Activated CD8-positive, alpha-beta memory T cell treated with anti-CD3 and anti-CD28 coated beads for 48 hours (primary cell): ENCODE measurements around the gene FAM3A.

ENCODE experiments used
- DNase-seq, 3 experiments: peaks; one replicate each; pipeline ENCODE4 v3.0.0-alpha.2; 2020; ENCODE audit warnings: low read depth in 2 of 3, low spot score in 2 of 3

The FAM3A gene

DNA sequence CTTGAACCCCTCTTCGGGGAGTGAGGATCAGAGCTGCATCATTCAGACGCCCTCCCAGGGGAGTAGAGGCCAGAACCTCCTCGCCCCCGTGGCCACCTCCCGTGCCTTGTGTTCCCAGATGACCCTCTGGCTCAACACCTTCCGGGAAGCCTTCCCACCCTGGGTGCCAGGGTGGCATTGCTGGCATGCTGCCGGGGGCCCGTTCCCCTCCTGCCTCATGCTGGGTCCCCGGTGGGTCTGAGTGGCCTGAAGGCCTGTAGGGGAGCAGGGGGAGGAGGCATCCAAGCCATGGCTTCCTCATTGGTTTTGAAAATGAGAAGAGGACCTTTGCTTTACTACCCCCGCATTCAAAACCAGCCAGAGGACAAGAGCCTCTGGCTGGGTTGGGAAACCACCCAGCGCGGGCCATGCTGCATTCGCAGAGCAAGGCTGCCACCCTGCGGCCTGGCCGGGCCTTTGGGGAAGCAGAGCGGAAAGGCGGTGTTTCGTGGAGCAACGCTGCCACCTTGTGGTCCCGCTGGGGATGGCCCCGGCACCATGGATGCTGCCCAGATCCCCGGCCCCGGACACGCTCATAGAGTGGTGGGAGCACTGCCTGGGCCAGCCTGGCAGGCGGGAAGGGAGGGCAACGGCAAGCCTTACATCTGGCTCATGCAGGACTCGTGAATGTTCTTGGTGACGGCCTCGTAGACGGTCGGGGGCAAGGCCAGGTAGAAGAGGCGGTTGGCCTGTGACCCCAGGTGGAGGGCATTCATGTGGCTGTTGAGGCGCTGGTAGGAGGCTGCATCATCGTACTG lies 18.7 kb upstream of the FAM3A start:
- peak; percentile 74 to 93 (median 78) for DNase-seq

DNA sequence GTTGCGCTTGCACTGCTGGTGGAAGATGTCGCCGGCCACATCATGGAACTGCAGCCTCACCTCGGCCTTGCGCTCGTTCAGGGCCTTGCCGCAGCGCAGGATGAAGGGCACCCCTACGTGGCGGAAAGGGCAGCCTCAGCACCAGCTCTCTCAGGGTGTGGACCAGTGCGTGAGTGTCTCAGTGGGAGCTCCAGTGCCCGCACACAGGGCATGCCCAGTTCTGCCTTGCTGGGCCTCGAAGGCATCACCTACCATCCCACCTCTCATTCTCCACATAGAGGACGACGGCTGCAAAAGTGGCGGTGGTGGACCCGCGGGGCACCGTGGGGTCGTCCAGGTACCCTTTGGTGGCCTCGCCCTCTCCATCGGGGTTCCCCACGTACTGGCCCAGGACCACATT lies 16.7 kb upstream of the FAM3A start:
- no peak for DNase-seq

DNA sequence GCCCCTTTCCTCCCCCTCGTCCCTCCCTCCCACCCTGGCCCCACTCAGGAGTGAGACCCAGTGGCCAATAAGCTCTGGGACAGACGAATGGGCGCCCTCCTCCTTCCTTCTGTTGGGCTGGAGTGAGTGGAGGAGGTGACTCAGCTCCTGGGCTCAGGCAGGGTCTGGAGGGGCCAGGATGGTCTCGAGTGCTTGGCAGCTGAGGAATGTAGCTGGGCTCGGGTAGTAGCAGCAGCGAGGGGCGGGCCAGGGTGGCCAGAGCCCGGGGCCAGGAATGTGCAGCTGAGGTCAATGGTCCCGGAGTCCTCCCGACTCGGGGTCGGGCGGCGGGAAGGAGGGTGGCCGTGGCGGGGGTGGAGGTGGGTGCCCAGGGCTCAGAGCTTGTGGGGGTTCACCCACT lies 15.6 kb upstream of the FAM3A start:
- no peak for DNase-seq

DNA sequence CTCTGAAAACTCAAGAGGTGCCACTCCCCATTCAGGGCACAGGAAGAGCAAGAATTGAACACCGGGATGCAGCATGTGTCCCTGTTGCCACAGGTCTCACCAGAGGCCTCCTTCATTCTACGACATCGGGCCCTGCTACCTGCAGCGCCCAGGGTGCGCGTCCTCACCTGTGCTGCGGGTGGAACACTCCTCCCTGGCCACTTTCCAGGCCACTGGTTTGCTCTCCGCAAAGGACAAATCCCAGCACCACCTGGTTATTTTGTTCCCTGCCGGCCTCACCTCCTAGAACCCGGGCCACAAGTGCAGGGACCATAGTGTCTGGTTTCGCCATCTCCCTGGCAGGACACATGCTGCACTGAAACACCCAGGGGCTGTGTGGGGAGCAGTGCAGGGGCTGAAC lies 14.3 kb upstream of the FAM3A start:
- no peak for DNase-seq

DNA sequence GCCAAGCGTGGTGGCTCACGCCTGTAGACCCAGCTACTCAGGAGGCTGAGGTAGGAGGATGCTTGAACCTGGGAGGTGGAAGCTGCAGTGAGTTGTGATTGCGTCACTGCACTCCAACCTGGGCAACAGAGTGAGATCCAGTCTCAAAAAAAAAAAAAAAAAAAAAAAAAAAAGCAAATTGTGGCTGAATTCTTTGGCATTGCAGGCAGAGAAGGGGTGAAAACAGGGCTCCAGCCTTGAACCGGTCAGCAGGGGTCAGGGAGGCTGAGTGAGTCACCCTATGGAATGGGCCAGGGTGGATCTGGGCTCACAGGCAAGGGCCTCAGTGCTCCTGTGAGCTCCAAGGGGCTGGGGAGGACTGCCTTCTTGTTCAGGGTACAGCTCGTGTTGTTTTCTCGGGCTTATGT lies 13.2 kb upstream of the FAM3A start:
- DNase-seq: no peak

DNA sequence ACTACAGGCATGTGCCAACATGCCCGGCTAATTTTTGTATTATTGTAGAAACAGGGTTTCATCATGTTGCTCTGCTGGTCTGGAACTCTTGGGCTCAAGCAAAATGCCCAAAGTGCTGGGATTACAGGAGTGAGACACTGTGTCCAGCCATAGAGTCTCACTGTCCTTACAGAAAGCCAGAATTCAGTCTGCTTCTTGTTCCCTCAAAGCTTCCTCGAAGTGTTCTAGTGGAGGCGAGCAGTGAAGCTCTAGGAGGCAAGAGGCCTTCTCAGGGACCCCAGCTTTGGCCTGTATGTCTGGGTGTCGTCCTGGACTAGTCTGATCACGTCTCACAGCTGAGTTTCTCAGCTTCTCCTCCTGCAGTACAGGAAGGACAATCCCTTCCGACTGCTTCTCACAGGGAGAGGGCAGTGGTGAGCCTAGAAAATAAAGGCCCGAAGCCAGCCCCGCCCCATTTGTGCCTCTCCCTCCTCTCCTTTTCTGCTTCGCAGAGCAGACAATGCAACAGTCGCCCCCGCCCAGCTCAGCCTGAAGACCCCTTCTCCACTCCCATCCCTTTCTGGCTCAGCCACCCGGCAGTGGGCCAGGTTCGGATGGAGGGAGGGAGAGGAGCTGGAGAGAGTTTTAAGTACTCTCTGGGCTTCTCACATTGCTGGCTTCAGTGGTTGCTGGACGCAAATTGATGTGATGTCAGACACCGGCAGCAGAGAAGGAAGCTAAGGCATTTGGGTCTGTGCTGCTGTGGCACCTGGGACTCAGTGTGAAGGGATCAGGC lies 11.1 kb upstream of the FAM3A start:
- DNase-seq: no peak

DNA sequence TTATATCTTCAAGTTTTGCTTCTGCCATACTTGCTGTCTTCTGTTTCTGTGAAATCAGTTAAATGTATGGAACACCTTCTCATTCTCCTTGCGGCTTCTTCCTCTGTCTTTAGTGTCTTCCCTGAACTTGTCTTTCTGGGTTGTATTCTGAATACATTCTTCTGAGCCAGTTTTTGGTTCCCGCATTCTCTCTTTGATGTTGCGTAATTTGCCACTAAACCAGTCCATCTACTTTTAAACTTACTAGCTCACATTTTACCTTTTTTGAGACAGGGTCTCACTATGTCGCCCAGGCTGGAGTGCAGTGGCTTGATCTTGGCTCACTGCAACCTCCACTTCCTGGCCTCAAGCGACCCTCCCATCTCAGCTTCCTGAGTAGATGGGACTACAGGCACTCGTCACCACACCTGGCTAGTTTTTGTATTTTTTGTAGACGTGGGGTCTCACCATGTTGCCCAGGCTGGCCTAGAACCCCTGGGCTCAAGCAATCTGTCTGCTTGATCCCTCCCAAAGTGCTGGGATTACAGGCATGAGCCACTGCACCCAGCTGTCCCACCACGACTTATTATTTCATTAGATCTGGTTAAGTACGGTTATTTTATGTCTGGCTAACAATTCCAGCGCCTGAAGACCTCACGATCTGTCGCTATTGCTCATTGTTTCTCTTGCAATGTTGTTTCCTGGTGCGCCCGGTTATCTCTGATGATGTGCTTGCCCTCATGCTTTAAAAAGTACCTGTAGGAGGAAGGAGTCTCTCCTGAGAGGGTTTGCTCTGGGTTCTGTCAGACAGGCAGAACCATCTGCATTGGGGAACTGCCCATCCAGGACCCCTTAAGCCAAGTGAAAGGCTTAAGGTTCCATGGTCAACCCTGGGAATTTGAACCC lies 9.8 kb upstream of the FAM3A start:
- no peak for DNase-seq

DNA sequence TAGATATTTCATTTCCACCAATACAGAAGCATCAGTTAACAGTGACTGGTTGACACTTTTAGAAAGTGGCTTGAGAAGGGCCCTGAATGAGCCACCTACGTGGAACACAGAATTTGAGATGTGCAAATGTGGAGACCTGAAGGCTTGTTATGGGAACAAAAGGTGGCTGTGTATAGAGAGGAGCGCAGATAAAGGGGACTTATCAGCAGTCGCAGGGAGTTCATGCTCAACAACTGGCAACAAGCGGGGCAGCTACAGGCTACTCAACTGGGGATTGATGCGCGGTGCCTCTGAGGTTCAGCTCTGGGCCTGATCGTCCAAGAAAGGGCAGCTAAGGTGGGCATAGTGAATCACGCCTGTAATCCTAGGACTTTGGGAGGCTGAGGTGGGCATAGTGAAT lies 3.4 kb upstream of the FAM3A start:
- DNase-seq: no peak

DNA sequence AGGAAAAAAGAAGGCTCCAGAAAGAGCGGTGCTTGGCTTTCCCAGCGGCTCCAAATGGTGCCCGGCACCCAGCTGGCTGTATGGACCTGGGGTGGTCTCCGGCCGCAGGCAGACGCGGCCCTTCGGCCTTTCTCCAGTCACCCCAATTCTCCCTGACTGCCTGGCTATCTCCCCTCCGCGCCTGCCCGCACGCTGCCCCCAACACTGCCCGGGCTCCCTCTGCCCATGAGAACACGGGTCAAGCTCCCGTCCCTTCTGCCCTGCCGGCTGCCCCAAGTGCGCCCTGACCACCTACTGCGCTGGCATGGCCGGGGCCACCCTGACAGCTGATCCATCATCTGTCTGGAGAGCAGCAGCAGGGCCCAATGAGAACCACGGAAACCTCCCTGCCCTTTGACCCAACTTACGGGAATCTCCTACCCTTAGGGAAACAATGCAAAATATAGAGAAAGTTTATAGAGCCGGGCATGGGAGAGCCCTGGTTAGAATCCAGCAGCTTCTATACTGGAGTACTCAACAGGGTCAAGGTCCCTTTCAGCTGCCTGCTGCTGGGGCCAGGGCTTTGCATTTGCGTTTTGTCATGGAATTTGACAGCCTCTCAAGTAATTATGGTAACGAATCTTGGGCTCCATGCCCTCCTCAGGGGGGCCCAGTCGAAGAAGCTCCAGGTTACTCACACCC lies 1.2 kb upstream of the FAM3A start:
- DNase-seq: no peak

DNA sequence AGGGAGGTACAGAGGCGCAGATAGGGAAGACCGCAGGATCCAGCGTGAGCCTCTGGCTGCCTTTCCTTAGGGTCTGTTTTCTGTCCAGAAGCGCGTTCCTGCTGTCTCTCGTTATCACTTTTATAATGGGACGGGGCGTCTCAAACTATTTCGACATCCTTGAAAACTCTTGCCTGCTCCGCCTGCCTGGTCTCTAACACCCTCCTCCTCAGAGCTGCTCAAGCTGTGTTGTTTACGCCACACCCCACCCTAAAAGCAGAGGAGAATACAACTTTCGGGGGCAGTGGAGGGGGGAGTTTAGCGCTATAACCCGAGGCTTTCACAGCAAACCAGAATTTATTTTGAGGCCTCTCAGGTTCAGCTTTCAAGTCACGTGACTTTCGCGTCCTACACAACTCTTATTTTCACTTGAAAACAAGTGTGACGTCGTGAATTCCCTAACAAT lies 646 bp upstream of the FAM3A start:
- DNase-seq: no peak

DNA sequence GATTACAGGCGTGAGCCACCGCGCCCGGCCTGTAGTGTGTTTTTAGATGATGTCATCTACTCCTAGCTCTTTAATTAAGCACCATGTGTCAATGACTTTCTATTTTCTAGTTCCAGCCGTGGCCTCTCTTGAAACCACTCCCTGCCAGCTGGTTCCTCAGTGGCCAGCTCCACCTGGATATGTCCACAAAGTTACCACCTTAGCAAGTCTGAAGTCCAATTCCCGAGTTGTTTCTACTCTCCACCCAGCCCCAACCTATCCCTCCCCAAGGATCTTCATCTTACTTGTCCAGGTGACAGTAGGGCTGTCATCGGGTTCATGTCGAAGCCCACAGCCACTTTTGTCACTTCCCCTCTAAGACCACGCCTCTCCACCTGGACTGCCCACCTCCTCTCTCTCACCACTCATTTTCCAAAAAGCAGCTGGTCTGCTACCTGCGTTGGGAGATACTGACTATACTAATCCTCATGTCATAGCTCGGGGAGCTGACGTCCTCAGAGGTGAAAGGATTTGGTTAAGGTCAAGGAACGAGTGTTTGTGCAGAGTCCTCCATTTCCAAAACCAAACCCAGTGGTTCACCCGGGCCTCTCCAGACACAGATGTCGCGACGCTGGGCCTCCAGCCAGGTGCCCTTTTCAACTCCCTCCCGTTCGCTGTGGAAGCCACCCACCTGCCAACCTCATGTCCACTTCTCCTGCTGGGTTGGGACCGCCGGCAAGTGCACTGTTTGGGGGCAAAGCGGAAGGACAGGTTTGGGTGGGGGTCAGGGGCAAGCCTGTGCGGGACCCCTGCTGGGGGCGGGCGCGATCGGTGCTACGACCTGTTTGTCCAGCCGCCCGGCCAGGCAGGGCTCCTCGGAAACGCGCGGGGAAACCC lies 704 bp downstream of the FAM3A start:
- no peak for DNase-seq

DNA sequence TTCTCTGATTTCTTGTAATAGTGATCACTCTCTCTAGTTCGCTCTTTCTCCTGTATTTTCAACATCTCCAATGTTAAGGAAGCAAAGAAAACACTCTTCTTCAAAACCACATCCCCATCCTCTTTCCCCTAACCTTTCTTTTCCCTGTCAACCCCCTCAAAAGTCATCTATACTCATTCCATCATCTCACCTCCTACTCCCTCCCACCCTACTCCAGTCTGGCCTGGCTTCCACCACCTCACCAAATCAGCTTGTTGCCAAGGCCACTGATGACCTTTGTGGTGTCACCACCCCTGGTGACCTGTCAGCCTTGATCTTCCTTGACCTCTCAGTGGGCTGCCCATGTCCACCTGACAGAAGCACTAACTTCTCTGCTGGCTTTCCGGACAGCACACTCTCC lies 2.3 kb downstream of the FAM3A start:
- no peak for DNase-seq

DNA sequence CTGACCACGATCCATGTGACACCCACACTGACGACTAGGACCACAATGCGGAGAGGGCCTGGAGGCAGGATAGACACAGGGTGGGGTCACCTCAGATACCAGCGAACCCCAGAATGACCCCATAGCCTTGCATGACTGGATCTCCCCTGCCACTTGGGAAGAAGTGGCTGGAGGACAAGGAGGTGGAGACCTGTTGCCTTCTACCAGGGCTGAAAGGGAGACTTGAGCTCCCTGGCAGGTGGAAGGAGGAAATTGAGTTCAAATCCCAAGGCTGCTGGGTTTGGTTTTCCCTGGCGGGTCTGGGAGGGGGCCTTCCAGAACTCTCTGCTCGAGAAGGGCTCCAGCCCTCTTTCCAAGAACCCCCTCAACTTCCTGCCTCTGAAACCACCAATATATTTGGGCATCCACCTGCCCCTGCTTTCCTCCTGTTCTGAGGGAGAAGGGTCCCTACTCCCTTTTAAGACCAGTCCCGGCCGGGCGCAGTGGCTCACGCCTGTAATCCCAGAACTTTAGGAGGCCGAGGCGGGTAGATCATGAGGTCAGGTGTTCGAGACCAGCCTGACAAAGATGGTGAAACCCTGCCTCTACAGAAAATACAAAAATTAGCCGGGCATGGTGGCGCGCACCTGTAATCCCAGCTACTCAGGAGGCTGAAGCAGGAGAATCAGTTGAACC lies 3.0 kb downstream of the FAM3A start:
- DNase-seq: no peak

DNA sequence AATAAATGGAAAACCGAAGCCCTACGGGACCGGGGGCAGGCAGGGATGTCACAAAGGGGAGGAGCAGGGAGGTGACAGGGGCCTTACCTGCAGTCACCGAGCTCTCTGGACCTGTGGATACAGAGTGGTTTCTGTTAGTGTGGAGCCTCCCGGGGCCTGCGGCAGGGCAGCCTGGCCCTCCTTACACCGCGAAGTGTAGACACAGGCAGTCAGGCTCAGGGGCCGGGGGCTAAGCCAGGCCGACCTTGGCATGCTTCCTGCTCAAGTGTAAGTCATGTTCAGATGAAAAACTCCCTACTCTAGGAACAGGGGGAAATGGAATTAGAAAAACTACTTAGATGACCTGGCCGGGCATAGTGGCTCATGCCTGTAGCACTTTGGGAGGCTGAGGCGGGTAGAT lies 4.3 kb downstream of the FAM3A start:
- no peak for DNase-seq

DNA sequence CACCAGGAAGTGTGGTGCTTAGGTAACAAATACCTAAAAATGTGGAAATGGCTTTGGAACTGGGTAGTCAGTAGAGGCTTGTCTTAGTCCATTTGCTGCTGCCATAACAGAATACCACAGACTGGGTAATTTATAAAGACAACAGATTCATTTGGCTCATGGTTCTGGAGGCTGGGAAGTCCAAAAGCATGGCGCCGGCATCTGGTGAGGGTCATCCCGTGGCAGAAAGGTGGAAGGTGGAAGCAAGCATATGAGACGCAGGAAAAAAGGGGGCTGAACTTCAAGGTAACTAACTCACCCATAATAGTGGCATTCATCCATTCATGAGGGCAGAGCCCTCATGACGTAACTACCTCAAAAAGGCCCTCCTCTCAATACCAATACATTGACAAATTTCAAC lies 6.6 kb downstream of the FAM3A start:
- DNase-seq: no peak

DNA sequence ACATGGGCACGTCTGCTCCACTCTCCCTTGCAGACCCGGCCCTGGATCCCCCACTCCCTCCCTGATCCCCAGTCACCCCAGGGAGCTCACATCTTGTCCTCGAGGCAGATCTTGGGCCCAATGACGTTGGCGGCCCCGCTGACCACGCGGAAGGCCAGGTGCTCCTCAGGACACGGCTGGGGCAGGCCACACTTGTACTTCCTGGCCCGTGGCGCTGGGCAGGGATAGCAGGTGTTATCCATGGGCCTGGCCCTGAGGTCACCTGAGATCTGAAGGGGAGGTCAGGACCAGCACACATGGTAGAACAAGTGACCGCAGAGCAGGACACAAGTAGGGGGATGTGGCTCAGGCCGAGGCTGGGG lies 7.7 kb downstream of the FAM3A start:
- no peak for DNase-seq

DNA sequence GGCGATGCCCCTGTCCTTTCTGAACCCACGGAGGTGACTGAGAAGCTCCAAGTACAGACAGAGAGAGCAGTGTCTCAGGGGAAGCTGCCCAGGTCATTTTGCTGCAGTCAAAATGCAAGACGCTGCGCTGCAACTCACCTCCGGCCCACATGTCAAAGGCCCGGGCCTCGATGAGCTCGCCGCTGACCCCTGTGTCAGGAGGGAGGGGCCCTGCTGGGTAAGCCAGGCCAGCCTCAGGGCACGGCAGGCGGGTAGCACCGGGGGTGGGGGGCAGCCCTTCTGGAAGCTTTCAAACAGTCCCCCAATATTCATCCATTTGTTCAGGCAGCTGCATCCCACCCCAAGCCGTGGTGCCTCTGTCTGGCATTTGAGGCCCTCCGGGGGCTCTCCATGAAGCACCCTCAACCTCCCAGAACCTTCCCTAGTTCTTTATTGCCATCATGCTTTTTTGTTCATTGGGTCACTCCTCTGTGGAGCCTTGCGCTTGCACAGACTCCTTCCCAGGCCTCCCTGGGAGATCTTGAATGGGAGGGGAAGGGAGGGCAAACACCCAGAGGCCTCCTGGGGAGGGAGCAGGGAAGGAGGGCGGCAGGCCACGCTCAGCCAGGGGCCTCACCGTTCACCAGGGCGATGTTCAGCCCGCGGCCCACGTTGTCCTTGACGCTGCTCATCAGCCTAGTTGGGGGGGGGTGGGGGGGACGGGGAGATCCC lies 8.2 kb downstream of the FAM3A start:
- DNase-seq: no peak

DNA sequence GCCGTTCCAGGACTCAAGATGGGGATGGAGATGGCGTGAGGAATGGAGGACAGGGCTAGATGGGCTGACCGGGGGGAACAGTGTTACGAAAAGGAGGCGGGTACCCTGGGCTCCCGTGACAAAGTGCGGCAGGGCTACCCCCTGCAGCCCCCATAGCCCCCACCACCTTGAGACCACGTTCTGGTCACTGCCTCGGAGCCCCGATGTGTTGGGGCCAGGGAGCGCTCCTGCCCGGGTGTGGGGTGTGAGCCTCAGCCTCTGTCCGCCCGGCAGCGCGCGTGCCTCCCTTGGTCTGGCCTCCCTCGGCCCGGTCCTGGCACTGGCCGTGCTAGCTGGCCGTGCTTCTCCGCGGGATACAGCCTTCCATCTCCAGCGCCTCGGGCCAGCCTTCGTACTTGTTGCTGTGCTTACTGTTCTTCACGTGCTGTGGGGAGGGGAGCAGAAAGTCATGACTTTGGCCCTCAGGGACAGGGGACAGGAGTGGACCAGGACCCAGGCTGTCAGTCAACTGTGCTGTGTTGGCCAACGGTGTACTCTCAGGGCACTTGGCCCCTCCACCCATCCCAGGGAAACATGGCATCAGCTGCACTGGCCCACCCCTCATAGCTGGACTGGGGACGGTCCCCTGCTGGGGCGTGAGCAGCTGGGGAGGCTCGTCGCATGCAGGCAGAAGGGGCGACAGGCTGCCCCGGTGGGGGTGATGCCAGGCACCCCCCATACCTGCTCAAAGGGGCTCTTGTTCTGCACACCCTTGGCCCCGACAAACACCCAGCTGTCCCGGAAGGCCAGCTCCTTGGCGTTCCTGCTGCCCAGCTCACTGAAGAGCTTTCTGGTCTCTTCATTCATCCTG lies 9.3 kb downstream of the FAM3A start:
- DNase-seq: no peak
